GM12865 (cell line): ENCODE data around the gene ABCA1.
"Not testable (repeated sequence)": the region's sequence is repeated elsewhere in the genome, so short reads cannot be mapped to it uniquely, and the experiment has no call there.

Source experiments
- DNase-seq: peaks from one replicate; pipeline ENCODE4 v3.0.0; 2010; ENCODE audit warnings: low read depth
- H3K4me3 ChIP-seq: 2 replicates; pipeline ENCODE4 v1.5.1; 2011; ENCODE audit warnings: mild to moderate bottlenecking, low read depth, low read length, control low read depth
- TF ChIP-seq, protein P1 (sequence below): IDR thresholded peaks from 2 replicates; pipeline ENCODE4 v1.5.1; 2011; ENCODE audit warnings: low read length, control low read depth, low read depth, inconsistent platforms; ENCODE audit not compliant: insufficient read depth; ENCODE audit errors: missing control alignments

The ABCA1 gene

DNA sequence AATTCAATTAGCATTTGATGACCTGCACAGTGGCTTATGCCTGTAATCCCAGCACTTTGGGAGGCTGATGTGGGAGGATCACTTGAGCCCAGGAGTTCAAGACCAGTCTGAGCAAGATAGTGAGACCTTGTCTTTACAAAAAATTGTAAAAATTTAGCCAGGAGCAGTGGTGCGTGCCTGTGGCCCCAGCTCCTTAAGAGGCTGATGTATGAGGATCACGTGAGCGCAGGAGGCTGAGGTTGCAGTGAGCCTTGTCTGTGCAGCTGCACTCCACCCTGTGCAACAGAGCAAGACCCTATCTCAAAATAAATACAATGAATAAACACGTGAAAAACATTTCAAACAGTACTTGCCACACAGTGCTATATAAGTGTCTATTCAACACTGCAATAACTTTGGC lies 4.2 kb downstream of the ABCA1 start:
- DNase-seq, result peak; percentile 44
- TF ChIP-seq, protein P1, sequence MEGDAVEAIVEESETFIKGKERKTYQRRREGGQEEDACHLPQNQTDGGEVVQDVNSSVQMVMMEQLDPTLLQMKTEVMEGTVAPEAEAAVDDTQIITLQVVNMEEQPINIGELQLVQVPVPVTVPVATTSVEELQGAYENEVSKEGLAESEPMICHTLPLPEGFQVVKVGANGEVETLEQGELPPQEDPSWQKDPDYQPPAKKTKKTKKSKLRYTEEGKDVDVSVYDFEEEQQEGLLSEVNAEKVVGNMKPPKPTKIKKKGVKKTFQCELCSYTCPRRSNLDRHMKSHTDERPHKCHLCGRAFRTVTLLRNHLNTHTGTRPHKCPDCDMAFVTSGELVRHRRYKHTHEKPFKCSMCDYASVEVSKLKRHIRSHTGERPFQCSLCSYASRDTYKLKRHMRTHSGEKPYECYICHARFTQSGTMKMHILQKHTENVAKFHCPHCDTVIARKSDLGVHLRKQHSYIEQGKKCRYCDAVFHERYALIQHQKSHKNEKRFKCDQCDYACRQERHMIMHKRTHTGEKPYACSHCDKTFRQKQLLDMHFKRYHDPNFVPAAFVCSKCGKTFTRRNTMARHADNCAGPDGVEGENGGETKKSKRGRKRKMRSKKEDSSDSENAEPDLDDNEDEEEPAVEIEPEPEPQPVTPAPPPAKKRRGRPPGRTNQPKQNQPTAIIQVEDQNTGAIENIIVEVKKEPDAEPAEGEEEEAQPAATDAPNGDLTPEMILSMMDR, result no peak
- H3K4me3 ChIP-seq, result no peak overlapping the region

DNA sequence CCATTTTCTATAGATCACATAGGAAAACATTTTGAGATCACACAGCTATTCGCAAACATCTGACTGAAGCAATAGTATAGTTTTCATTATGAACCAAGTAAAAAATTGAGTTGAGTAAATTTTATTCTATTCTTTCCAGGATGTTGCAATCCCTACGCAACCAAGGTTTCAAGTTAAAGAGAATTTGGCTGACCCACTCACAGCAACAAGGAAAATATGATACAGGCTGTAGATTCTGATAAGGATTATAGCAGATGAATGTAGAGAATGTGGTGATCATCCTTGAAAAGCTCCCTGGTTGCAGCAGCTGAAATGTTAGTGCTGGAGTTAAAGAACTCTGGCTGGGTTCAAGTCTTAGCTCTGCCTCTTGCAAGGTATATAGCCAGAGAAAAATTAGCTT lies 4.7 kb downstream of the ABCA1 start:
- DNase-seq, result no peak
- TF ChIP-seq, protein P1, result no peak
- H3K4me3 ChIP-seq, result no peak overlapping the region

DNA sequence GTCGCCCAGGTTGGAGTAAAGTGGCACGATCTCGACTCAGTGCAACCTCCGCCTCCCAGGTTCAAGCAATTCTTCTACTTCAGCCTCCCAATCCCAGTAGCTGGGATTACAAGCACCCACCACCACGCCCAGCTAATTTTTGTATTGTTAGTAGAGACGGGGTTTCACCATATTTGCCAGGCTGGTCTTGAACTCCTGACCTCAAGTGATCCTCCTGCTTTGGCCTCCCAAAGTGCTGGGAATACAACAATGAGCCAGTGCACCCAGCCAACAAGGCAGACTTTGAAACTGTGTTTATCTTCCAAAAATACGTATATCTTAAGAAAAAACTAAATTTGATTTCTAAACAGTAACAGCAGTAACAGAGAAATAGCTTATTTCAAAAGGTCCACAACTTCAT lies 5.2 kb downstream of the ABCA1 start:
- not testable (repeated sequence) for DNase-seq, H3K4me3 ChIP-seq

DNA sequence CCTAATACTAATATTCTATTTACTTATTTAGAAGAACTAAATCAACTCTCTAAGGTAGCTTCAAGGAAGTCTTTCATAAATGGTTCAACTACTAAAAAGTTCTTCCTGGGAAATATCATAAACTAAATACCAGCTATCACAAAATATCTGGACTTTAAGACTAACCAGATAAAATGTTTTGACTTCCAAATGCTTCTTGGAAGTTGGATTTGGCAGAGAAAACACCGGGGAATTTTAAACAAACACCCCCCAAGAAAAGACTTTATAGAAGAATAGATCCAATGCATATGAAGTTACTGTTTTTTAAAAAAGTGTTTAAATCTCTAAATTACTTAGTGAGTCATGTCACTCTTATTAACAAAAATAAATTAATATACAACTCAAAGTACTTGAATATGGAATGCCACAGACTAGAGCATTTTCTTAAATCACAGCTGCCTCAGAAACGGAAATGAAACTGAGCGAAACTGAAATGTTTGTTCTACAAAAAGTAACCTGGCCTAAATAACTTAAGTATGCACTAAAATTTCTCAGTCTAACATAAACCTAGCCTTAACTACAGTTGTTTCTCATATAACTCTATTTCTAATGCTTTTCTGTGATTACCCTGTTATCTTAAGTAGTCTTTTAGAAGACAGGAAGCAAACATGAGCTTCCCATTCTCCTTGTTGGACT lies 6.8 kb downstream of the ABCA1 start:
- DNase-seq, result peak; percentile 54
- TF ChIP-seq, protein P1, result no peak
- no peak overlapping the region for H3K4me3 ChIP-seq

DNA sequence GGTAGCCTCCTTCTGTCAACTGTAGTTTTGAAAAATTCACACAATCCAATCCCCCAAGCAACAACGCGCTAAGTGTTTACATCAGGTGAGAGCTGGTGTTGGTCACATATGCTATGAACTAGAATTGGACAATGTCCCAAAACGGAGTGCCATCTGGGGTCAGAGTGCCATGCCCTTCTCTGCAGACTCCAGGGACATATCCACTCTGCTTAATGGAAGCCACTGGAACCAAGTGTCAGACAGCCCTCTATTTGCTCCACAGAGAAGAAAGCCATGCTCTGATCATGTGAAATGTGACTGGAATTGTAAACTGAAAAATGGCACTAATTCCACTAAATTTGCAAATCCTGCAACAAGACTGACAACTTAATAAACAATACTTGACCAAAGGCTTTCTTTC lies 12.2 kb downstream of the ABCA1 start:
- TF ChIP-seq, protein P1, result no peak
- no peak overlapping the region for H3K4me3 ChIP-seq
- no peak for DNase-seq

DNA sequence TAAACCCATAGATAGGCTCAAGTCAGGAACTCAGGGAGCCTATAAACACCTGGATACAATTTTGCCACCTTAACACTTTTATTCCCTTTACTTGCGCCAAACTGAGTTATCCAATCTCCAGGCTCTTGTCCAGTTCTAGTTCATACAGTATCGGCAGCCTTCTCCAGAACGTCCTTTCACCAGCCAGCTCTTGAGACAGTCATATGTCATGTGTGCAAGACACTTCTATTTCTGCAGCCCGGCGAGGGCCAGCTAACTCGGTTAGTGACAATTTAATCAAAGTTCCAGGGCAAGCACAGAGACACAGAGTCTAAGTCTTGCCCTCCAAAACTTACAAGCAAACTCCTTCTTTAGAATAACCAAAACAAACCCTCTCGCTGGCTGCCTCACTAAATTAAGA lies 12.9 kb downstream of the ABCA1 start:
- no peak overlapping the region for H3K4me3 ChIP-seq
- TF ChIP-seq, protein P1, result no peak
- no peak for DNase-seq

DNA sequence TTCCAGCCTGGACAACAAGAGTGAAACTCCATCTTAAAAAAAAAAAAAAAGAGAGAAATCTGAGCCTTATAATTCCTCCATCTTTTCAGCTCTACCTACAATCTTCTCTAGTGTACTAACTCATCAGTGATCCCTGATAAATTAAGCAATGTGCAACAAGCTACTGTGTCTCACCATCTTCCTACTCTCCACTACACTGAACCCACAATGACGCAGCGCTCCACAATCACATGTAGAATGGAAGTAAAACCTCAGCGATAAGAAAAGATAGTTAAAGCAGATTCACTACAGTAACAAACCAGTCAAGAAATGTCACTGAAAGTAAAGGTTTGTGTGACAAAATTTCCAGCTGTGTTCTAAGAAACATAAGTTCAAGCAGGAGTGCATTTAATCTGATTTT lies 13.5 kb downstream of the ABCA1 start:
- TF ChIP-seq, protein P1, result no peak
- no peak for DNase-seq
- H3K4me3 ChIP-seq, result no peak overlapping the region
